ENCODE measurements around the gene ARHGAP10.
A peak's percentile ranks its signal among the peaks of the same experiment; 100 is the strongest.

Gene ARHGAP10

GRCh38 chr4:148041606-148042329 lies 309.9 kb downstream of the ARHGAP10 start:
- no peak for DNase-seq (ENCODE audit: low spot score)

GRCh38 chr4:148044089-148044911 lies 312.4 kb downstream of the ARHGAP10 start:
- no peak for DNase-seq (ENCODE audit: low spot score)

- DNase-seq (ENCODE audit: low spot score), result no peak
Measured at GRCh38 chr4:148044912-148045352, 313.0 kb downstream of the ARHGAP10 start.

- no peak for DNase-seq (ENCODE audit: low spot score)
Measured at GRCh38 chr4:148048598-148048997, 316.7 kb downstream of the ARHGAP10 start.

- no peak for DNase-seq (ENCODE audit: low spot score)
Measured at GRCh38 chr4:148051403-148051802, 319.5 kb downstream of the ARHGAP10 start.

- DNase-seq (ENCODE audit: low spot score), result no peak
Measured at GRCh38 chr4:148052448-148052847, 320.6 kb downstream of the ARHGAP10 start.

GRCh38 chr4:148053298-148054003 lies 321.6 kb downstream of the ARHGAP10 start:
- DNase-seq (ENCODE audit: low spot score), result no peak

GRCh38 chr4:148054275-148054674 lies 322.4 kb downstream of the ARHGAP10 start:
- no peak for DNase-seq (ENCODE audit: low spot score)

- DNase-seq (ENCODE audit: low spot score), result no peak
Measured at GRCh38 chr4:148055844-148056243, 324.0 kb downstream of the ARHGAP10 start.

GRCh38 chr4:148056879-148057278 lies 325.0 kb downstream of the ARHGAP10 start:
- DNase-seq (ENCODE audit: low spot score), result peak; percentile 50

GRCh38 chr4:148057516-148057915 lies 325.6 kb downstream of the ARHGAP10 start:
- DNase-seq (ENCODE audit: low spot score), result no peak

- no peak for DNase-seq (ENCODE audit: low spot score)
Measured at GRCh38 chr4:148057984-148058859, 326.3 kb downstream of the ARHGAP10 start.

GRCh38 chr4:148059617-148060180 lies 327.8 kb downstream of the ARHGAP10 start:
- no peak for DNase-seq (ENCODE audit: low spot score)

- no peak for DNase-seq (ENCODE audit: low spot score)
Measured at GRCh38 chr4:148060264-148061140, 328.6 kb downstream of the ARHGAP10 start.

- no peak for DNase-seq (ENCODE audit: low spot score)
Measured at GRCh38 chr4:148061141-148061481, 329.2 kb downstream of the ARHGAP10 start.

GRCh38 chr4:148061795-148062194 lies 329.9 kb downstream of the ARHGAP10 start:
- no peak for DNase-seq (ENCODE audit: low spot score)

GRCh38 chr4:148062301-148062950 lies 330.5 kb downstream of the ARHGAP10 start:
- no peak for DNase-seq (ENCODE audit: low spot score)

- DNase-seq (ENCODE audit: low spot score), result no peak
Measured at GRCh38 chr4:148064451-148064850, 332.6 kb downstream of the ARHGAP10 start.

- DNase-seq (ENCODE audit: low spot score), result peak; percentile 87
Measured at GRCh38 chr4:148065075-148065474, 333.2 kb downstream of the ARHGAP10 start.
